GM21786 (cell line): ENCODE measurements around the gene MRPS23.
"Not testable (repeated sequence)": the region's sequence is repeated elsewhere in the genome, so short reads cannot be mapped to it uniquely, and the experiment has no call there.

ENCODE experiments used
- ATAC-seq: cut with Tn5 transposase; IDR thresholded peaks from one replicate; pipeline ENCODE4 v1.9.1; 2021; ENCODE audit not compliant: unreplicated experiment

Gene MRPS23

GRCh38 chr17:57864273-57864672, 14.4 kb upstream of the MRPS23 start:
- ATAC-seq = no peak

- ATAC-seq = no peak
Observed at GRCh38 chr17:57862694-57863667, 13.1 kb upstream of the MRPS23 start.

- no peak for ATAC-seq
Observed at GRCh38 chr17:57861790-57862693, 12.2 kb upstream of the MRPS23 start.

GRCh38 chr17:57861000-57861789, 11.4 kb upstream of the MRPS23 start:
- no peak for ATAC-seq

GRCh38 chr17:57860414-57860999, 10.7 kb upstream of the MRPS23 start:
- no peak for ATAC-seq

- ATAC-seq = no peak
Observed at GRCh38 chr17:57859601-57860413, 10.0 kb upstream of the MRPS23 start.

- no peak for ATAC-seq
Observed at GRCh38 chr17:57858838-57859237, 9.0 kb upstream of the MRPS23 start.

GRCh38 chr17:57856792-57857620, 7.2 kb upstream of the MRPS23 start:
- ATAC-seq = no peak

GRCh38 chr17:57855391-57856035, 5.7 kb upstream of the MRPS23 start:
- ATAC-seq = no peak

GRCh38 chr17:57853695-57854094, 3.9 kb upstream of the MRPS23 start:
- no peak for ATAC-seq

GRCh38 chr17:57852955-57853328, 3.1 kb upstream of the MRPS23 start:
- no peak for ATAC-seq

- ATAC-seq = no peak
Observed at GRCh38 chr17:57852092-57852954, 2.5 kb upstream of the MRPS23 start.

- no peak for ATAC-seq
Observed at GRCh38 chr17:57849163-57849873, 526 bp downstream of the MRPS23 start.

- not testable (repeated sequence) for ATAC-seq
Observed at GRCh38 chr17:57846056-57846945, 3.5 kb downstream of the MRPS23 start.

- no peak for ATAC-seq
Observed at GRCh38 chr17:57842280-57842679, 7.6 kb downstream of the MRPS23 start.

- no peak for ATAC-seq
Observed at GRCh38 chr17:57839571-57839923, 10.3 kb downstream of the MRPS23 start.
